Measurements from ENCODE around the gene LRRIQ4.
A peak's percentile ranks its signal among the peaks of the same experiment; 100 is the strongest.

LRRIQ4 gene

GRCh38 chr3:169861871-169862270, 49.2 kb downstream of the LRRIQ4 start:
- no peak for DNase-seq

- peak; percentile 53 for DNase-seq
These were observed 50.8 kb downstream of the LRRIQ4 start for GRCh38 chr3:169863458-169863899.

- no peak for DNase-seq
These were observed 51.6 kb downstream of the LRRIQ4 start for GRCh38 chr3:169864270-169864669.

GRCh38 chr3:169865176-169865767, 52.6 kb downstream of the LRRIQ4 start:
- no peak for DNase-seq

- DNase-seq, result no peak
These were observed 55.0 kb downstream of the LRRIQ4 start for GRCh38 chr3:169867584-169868210.

GRCh38 chr3:169868369-169868768, 55.7 kb downstream of the LRRIQ4 start:
- DNase-seq, result no peak

- DNase-seq, result no peak
These were observed 57.0 kb downstream of the LRRIQ4 start, which contains the start of gene LRRC31 for GRCh38 chr3:169869484-169870220. Gene LRRC31 (minus strand): TSS chr3:169869935. CDS start chr3:169869807, 128 bp downstream.

- no peak for DNase-seq
These were observed 58.6 kb downstream of the LRRIQ4 start for GRCh38 chr3:169871129-169871886.

- no peak for DNase-seq
These were observed 66.4 kb downstream of the LRRIQ4 start for GRCh38 chr3:169879013-169879557.

- DNase-seq, result no peak
These were observed 67.3 kb downstream of the LRRIQ4 start for GRCh38 chr3:169879845-169880575.

- DNase-seq, result no peak
These were observed 68.0 kb downstream of the LRRIQ4 start for GRCh38 chr3:169880576-169881250.

GRCh38 chr3:169886671-169887070, 74.0 kb downstream of the LRRIQ4 start:
- no peak for DNase-seq

Measured in effector CD8-positive, alpha-beta T cell (primary cell).